OCI-LY7 (cell line): ENCODE measurements around the gene PIBF1. TPM values are rescaled to one million over a fixed set of nuclear protein-coding genes. Genes with fewer than 3 reads are reported as not detected.
A peak's percentile ranks its signal among the peaks of the same experiment; 100 is the strongest.
"Not testable (repeated sequence)": the region's sequence is repeated elsewhere in the genome, so short reads cannot be mapped to it uniquely, and the experiment has no call there.

ENCODE experiments used
- BruUV-seq: library from RNA; stranded (reverse); fragments of 400-500 nt; replicated peaks from 2 replicates; lab custom pipeline; 2021; lab: Mats Ljungman, UMichigan
- CTCF ChIA-PET: fragments of 300-600 bp; sonication (Branson Sonifier 250); formaldehyde crosslinking; loops from one replicate; lab custom pipeline; 2022; ENCODE audit warnings: antibody characterized with exemption; ENCODE audit not compliant: unreplicated experiment; lab: Charles Lee
- POLR2A ChIA-PET: fragments of 300-600 bp; sonication (Branson Sonifier 250); formaldehyde crosslinking; loops from one replicate; lab custom pipeline; 2022; ENCODE audit warnings: antibody characterized with exemption; lab: Charles Lee
- DNase-seq: peaks from one replicate; pipeline ENCODE4 v3.0.0-alpha.2; 2015; ENCODE audit warnings: low spot score
- H2AFZ ChIP-seq: fragments of 200-600 bp; sonication (generic), shearing (Covaris generic); 2 replicates; pipeline ENCODE4 v1.6.1; 2014; ENCODE audit warnings: mild to moderate bottlenecking, antibody characterized with exemption, low read length, moderate library complexity
- H3K27ac ChIP-seq: fragments of 200-600 bp; sonication (generic); 2 replicates; pipeline ENCODE4 v1.5.1; 2014; ENCODE audit warnings: mixed run types, low read depth, mild to moderate bottlenecking, moderate library complexity, low read length, inconsistent platforms; ENCODE audit not compliant: poor library complexity, severe bottlenecking
- H3K36me3 ChIP-seq: fragments of 200-600 bp; sonication (generic); 2 replicates; pipeline ENCODE4 v1.6.1; 2014; ENCODE audit warnings: mild to moderate bottlenecking, antibody characterized with exemption, low read length, moderate library complexity, mixed read lengths; ENCODE audit not compliant: insufficient read depth
- H3K4me1 ChIP-seq: fragments of 200-600 bp; sonication (generic); 2 replicates; pipeline ENCODE4 v1.5.1; 2014; ENCODE audit warnings: mild to moderate bottlenecking, low read length; ENCODE audit not compliant: insufficient read depth, poor library complexity, severe bottlenecking
- H3K4me2 ChIP-seq: fragments of 200-600 bp; sonication (generic); 2 replicates; pipeline ENCODE4 v1.6.1; 2014; ENCODE audit warnings: mild to moderate bottlenecking, low read length
- H3K4me3 ChIP-seq: fragments of 200-600 bp; sonication (generic); 2 replicates; pipeline ENCODE4 v1.5.1; 2014; ENCODE audit warnings: mild to moderate bottlenecking, low read depth, low read length; ENCODE audit not compliant: poor library complexity, severe bottlenecking
- H3K79me2 ChIP-seq: fragments of 200-600 bp; sonication (generic); 2 replicates; pipeline ENCODE4 v1.6.1; 2016; ENCODE audit warnings: low read depth, mild to moderate bottlenecking, low read length, moderate library complexity, mixed read lengths; ENCODE audit not compliant: insufficient read depth
- H3K9me2 ChIP-seq: fragments of 200-600 bp; sonication (generic); 2 replicates; pipeline ENCODE4 v1.6.1; 2016; ENCODE audit warnings: mild to moderate bottlenecking, low read length, mixed read lengths; ENCODE audit not compliant: insufficient read depth
- H3K9me3 ChIP-seq: fragments of 200-600 bp; sonication (generic); 2 replicates; pipeline ENCODE4 v1.6.1; 2014; ENCODE audit warnings: mild to moderate bottlenecking, mixed run types, low read length, mixed read lengths
- H4K20me1 ChIP-seq: fragments of 200-600 bp; sonication (generic); 2 replicates; pipeline ENCODE4 v1.6.1; 2014; ENCODE audit warnings: mild to moderate bottlenecking, antibody characterized with exemption, low read length, moderate library complexity, mixed read lengths; ENCODE audit not compliant: insufficient read depth
- EZH2phosphoT487 ChIP-seq: fragments of 200-600 bp; sonication (generic); IDR thresholded peaks from 2 replicates; pipeline ENCODE4 v1.6.1; 2018; ENCODE audit warnings: low read depth, borderline replicate concordance, mild to moderate bottlenecking, mixed run types, antibody characterized with exemption, low read length, moderate library complexity, mixed read lengths
- intact Hi-C: fragments of 100-400 bp; cut with micrococcal nuclease; formaldehyde crosslinking; loops from one replicate; pipeline ENCODE4 v1.10.0; 2022; ENCODE audit not compliant: unreplicated experiment
- total RNA-seq, 2 experiments: library from RNA; depleted of rRNA in 1 of 2; stranded (reverse); fragments of >200 nt in 1 of 2; shearing (Covaris generic) in 1 of 2; gene quantifications; 2 replicates each; pipeline ENCODE4 v1.2.3, GENCODE V29; 2014 to 2022
- TF ChIP-seq, protein P1 (sequence below): fragments of 200-600 bp; sonication (generic); conservative IDR thresholded peaks from 2 replicates; pipeline ENCODE4 v1.5.1; 2014; ENCODE audit warnings: mild to moderate bottlenecking, antibody characterized with exemption, low read length, moderate library complexity, mixed read lengths

Gene PIBF1
- total RNA-seq, 2 experiments from 2014 or later, result 23.2 to 33.7 TPM

- no TSS peak for BruUV-seq
These were observed 58.0 kb downstream of the PIBF1 start for GRCh38 chr13:72839831-72840426.

DNA sequence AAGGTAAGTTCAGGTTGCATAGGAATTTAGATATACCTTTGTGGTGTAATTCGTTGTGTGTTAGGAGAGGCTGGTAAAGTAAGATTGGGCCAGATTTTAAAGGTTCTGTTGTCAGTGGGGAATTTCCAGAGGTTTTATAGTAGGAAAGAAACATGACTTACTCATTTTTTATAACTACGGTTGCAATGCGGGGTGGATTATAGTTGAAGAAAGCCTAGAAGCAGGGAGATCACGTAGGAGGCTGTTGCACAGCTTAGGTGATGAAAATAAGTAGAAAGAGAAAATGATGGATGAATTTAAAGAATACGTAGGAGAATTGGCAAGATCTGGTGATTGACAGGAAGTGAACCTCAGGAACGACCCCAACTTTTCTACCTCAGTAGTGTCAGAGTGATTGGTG is 61.1 kb downstream of the PIBF1 start:
- ChIA-PET CTCF (no interaction called here), POLR2A (interaction anchor here (0.9 kb wide), 1 partner anchor 9 kb away, joined by 3 read pairs; no protein-coding TSS in a partner anchor)
- TF ChIP-seq EZH2phosphoT487, result no peak
- TF ChIP-seq, protein P1, sequence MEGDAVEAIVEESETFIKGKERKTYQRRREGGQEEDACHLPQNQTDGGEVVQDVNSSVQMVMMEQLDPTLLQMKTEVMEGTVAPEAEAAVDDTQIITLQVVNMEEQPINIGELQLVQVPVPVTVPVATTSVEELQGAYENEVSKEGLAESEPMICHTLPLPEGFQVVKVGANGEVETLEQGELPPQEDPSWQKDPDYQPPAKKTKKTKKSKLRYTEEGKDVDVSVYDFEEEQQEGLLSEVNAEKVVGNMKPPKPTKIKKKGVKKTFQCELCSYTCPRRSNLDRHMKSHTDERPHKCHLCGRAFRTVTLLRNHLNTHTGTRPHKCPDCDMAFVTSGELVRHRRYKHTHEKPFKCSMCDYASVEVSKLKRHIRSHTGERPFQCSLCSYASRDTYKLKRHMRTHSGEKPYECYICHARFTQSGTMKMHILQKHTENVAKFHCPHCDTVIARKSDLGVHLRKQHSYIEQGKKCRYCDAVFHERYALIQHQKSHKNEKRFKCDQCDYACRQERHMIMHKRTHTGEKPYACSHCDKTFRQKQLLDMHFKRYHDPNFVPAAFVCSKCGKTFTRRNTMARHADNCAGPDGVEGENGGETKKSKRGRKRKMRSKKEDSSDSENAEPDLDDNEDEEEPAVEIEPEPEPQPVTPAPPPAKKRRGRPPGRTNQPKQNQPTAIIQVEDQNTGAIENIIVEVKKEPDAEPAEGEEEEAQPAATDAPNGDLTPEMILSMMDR, result no peak
- H3K4me2 ChIP-seq, result no peak overlapping the region
- H3K4me3 ChIP-seq, result no peak overlapping the region
- H3K9me2 ChIP-seq, result no peaks in the 10 kb centered on the region
- peaks cover 75% of the 10 kb centered on the region for H3K36me3 ChIP-seq
- no peaks in the 10 kb centered on the region for H3K79me2 ChIP-seq
- no peak for DNase-seq
- no peaks in the 10 kb centered on the region for H3K4me1 ChIP-seq
- H3K9me3 ChIP-seq, result no peaks in the 10 kb centered on the region
- no peaks in the 10 kb centered on the region for H4K20me1 ChIP-seq
- no peak overlapping the region for H3K27ac ChIP-seq
- H2AFZ ChIP-seq, result no peak overlapping the region
- BruUV-seq, result no TSS peak
- intact Hi-C loops, result no loop called here

More at GRCh38 chr13:72839831-72840426, 58.0 kb downstream of the PIBF1 start:
- no peaks in the 10 kb centered on the region for H3K79me2 ChIP-seq
- H3K4me3 ChIP-seq, result no peak overlapping the region
- intact Hi-C loops, result no loop called here
- TF ChIP-seq, protein P1, result peak; percentile 83
- TF ChIP-seq EZH2phosphoT487, result no peak
- POLR2A ChIA-PET, result interaction anchor here (1.1 to 1.4 kb wide), 2 partner anchors 11 to 28 kb away, joined by 3 read pairs; no protein-coding TSS in a partner anchor
- CTCF ChIA-PET, result no interaction called here
- H3K4me1 ChIP-seq, result no peaks in the 10 kb centered on the region
- no peak overlapping the region for H3K27ac ChIP-seq
- no peaks in the 10 kb centered on the region for H3K9me2 ChIP-seq
- H3K9me3 ChIP-seq, result no peaks in the 10 kb centered on the region
- peaks cover 66% of the 10 kb centered on the region for H3K36me3 ChIP-seq
- DNase-seq, result peak; percentile 39
- H4K20me1 ChIP-seq, result no peaks in the 10 kb centered on the region
- no peak overlapping the region for H2AFZ ChIP-seq
- no peak overlapping the region for H3K4me2 ChIP-seq

DNA sequence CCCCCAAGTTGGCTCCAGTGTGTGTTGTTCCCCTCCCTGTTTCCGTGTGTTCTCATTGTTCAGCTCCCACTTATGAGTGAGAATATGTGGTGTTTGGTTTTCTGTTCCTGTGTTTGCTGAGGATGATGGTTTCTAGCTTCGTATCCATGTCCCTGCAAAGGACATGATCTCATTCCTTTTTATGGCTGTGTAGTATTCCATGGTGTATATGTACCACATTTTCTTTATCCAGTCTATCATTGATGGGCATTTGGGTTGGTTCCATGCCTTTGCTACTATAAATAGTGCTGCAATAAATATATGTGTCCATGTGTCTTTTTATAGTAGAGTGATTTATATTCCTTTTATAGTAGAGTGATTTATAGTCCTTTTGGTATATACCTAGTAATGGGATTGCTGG is 63.2 kb downstream of the PIBF1 start:
- H4K20me1 ChIP-seq, H3K9me2 ChIP-seq, BruUV-seq, H2AFZ ChIP-seq, H3K4me3 ChIP-seq, intact Hi-C loops, CTCF ChIA-PET, H3K9me3 ChIP-seq, H3K4me1 ChIP-seq, DNase-seq, H3K79me2 ChIP-seq, H3K4me2 ChIP-seq, H3K27ac ChIP-seq: not testable (repeated sequence)
- H3K36me3 ChIP-seq, result peaks cover 74% of the 10 kb centered on the region
- POLR2A ChIA-PET, result interaction anchor here (0.6 to 0.7 kb wide), 3 partner anchors 10 to 1440 kb away, joined by 3 read pairs; no protein-coding TSS in a partner anchor
